ENCODE measurements around the gene PSAPL1. TPM values are rescaled to one million over a fixed set of nuclear protein-coding genes. Genes with fewer than 3 reads are reported as not detected.

The PSAPL1 gene
- polyA plus RNA-seq, 1 experiment = not detected

DNA sequence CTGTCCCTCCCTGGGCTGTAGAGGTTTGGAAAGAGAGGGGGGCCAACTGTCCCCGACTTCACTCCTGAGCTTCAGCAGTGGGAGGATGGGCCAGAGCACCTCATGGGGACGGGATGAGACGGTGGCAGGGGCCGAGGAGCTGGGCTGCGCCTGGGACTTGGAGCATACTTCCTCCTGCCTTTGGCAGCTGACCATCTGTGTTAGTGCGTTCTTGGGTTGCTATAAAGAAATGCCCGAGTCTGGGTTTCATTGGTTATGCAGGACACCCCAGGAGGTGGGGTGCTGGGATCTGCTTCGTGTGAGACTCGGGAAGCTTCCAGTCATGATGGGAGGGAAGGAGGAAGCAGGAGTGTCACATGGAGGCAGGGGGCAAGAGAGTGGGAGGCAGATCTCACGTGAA is 7.4 kb downstream of the PSAPL1 start:
- ChIA-PET CTCF (no interaction called here), POLR2A (no interaction called here)
- Histone ChIP-seq H3K9me3 (ENCODE audit: control insufficient read depth, insufficient read depth, low read length) (no peaks in the 10 kb centered on the region), H3K4me3 (ENCODE audit: low read depth, low read length) (no peak overlapping the region), H3K27me3 (ENCODE audit: control insufficient read depth, insufficient read depth, low read length) (peaks cover 6% of the 10 kb centered on the region), H3K27ac (ENCODE audit: low read depth, low read length) (no peak overlapping the region)
- TF ChIP-seq, protein P1, sequence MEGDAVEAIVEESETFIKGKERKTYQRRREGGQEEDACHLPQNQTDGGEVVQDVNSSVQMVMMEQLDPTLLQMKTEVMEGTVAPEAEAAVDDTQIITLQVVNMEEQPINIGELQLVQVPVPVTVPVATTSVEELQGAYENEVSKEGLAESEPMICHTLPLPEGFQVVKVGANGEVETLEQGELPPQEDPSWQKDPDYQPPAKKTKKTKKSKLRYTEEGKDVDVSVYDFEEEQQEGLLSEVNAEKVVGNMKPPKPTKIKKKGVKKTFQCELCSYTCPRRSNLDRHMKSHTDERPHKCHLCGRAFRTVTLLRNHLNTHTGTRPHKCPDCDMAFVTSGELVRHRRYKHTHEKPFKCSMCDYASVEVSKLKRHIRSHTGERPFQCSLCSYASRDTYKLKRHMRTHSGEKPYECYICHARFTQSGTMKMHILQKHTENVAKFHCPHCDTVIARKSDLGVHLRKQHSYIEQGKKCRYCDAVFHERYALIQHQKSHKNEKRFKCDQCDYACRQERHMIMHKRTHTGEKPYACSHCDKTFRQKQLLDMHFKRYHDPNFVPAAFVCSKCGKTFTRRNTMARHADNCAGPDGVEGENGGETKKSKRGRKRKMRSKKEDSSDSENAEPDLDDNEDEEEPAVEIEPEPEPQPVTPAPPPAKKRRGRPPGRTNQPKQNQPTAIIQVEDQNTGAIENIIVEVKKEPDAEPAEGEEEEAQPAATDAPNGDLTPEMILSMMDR (IDR thresholded peaks at IDR 0.05; ENCODE audit: low read depth, low read length) = no peak
- no peak for DNase-seq (ENCODE audit: low read depth, low spot score)

DNA sequence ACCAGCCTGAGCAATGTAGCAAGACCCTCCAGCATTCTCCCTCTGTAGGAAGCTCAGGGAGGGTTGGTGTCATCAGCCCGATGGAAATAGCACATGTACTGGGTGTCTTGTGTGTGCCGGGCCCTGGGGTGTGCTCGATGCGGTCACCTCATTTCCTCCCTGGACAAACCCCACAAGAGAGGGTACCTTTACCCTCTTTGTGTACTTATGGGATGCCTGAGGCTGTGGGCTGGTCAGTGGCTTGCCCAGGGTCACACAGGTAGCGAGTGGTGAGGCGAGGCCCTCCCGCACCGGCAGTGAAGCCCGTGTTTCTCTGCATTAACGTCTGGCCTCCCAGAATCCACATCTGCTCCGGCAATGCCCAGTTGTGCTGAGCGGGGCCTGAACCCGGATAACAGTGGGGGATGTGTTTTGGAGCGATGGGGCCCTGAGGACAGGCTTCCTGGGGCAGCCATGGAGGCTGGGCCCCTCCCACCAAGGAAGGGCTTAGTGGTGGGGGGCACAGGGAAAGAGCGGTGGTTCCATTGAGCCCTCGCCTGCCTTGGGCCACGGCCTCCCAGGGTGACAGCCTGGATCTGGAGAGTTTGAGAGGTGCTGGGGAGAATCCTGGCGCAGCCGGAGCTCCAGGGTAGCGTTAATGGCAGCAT is 8.1 kb downstream of the PSAPL1 start:
- POLR2A ChIA-PET = no interaction called here
- DNase-seq (ENCODE audit: low read depth, low spot score) = no peak
- H3K4me3 ChIP-seq (ENCODE audit: low read depth, low read length) = no peak overlapping the region
- TF ChIP-seq, protein P1 (IDR thresholded peaks at IDR 0.05; ENCODE audit: low read depth, low read length) = no peak
- H3K27me3 ChIP-seq (ENCODE audit: control insufficient read depth, insufficient read depth, low read length) = peaks cover 6% of the 10 kb centered on the region
- H3K27ac ChIP-seq (ENCODE audit: low read depth, low read length) = no peak overlapping the region
- H3K9me3 ChIP-seq (ENCODE audit: control insufficient read depth, insufficient read depth, low read length) = no peaks in the 10 kb centered on the region; the same call in 1 of the 2 replicates
- CTCF ChIA-PET = no interaction called here

GRCh38 chr4:7425591-7426468 is 8.9 kb downstream of the PSAPL1 start:
- TF ChIP-seq, protein P1 (IDR thresholded peaks at IDR 0.05; ENCODE audit: low read depth, low read length) = no peak
- DNase-seq (ENCODE audit: low read depth, low spot score) = no peak
- no peak overlapping the region for H3K4me3 ChIP-seq (ENCODE audit: low read depth, low read length)
- POLR2A ChIA-PET = no interaction called here
- H3K9me3 ChIP-seq (ENCODE audit: control insufficient read depth, insufficient read depth, low read length) = no peaks in the 10 kb centered on the region; the same call in 1 of the 2 replicates
- CTCF ChIA-PET = no interaction called here
- peaks cover 6% of the 10 kb centered on the region for H3K27me3 ChIP-seq (ENCODE audit: control insufficient read depth, insufficient read depth, low read length)
- H3K27ac ChIP-seq (ENCODE audit: low read depth, low read length) = no peak overlapping the region

GRCh38 chr4:7425124-7425523 is 9.6 kb downstream of the PSAPL1 start:
- Histone ChIP-seq H3K27ac (ENCODE audit: low read depth, low read length) (no peak overlapping the region), H3K9me3 (ENCODE audit: control insufficient read depth, insufficient read depth, low read length) (no peaks in the 10 kb centered on the region; the same call in 1 of the 2 replicates), H3K4me3 (ENCODE audit: low read depth, low read length) (no peak overlapping the region), H3K27me3 (ENCODE audit: control insufficient read depth, insufficient read depth, low read length) (peaks cover 9% of the 10 kb centered on the region)
- CTCF ChIA-PET = no interaction called here
- POLR2A ChIA-PET = no interaction called here
- DNase-seq (ENCODE audit: low read depth, low spot score) = no peak
- TF ChIP-seq, protein P1 (IDR thresholded peaks at IDR 0.05; ENCODE audit: low read depth, low read length) = no peak

DNA sequence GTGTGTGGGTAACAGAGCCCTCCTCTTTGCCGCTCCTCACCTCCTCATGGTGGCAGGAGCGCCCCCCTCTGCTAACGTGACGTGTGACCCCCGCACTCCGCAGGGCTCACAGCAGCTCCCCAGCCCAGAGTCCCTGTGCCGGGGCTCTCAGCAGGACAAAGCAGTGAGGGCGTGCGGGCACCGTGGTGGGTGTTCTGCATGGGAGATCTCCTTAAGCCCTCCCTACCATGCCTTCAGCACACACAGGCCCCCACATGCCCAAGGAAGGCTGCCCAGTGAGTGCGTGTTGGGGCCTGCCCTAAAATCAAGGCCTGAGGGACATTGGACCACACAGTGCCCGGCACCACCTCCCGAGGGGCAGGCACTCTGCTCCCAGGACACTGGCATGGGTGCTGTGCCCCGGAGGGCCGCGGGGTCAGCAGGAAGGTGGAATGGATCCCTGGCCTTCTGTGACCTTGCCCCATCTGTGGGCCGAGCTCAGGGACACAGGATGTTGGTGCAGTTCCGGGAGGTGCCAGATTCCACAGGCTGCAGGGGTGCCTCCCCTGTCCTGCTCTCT is 10.1 kb downstream of the PSAPL1 start:
- peaks cover 9% of the 10 kb centered on the region for H3K27me3 ChIP-seq (ENCODE audit: control insufficient read depth, insufficient read depth, low read length)
- TF ChIP-seq, protein P1 (IDR thresholded peaks at IDR 0.05; ENCODE audit: low read depth, low read length) = no peak
- no peak overlapping the region for H3K27ac ChIP-seq (ENCODE audit: low read depth, low read length)
- no peak for DNase-seq (ENCODE audit: low read depth, low spot score)
- ChIA-PET POLR2A (no interaction called here), CTCF (no interaction called here)
- H3K9me3 ChIP-seq (ENCODE audit: control insufficient read depth, insufficient read depth, low read length) = no peaks in the 10 kb centered on the region; the same call in 1 of the 2 replicates
- H3K4me3 ChIP-seq (ENCODE audit: low read depth, low read length) = no peak overlapping the region
